Astrocyte (in vitro differentiated cells and primary cell): ENCODE measurements around the gene RAPGEF2.

ENCODE experiments used
- EZH2 ChIP-seq: IDR thresholded peaks from 2 replicates; pipeline ENCODE4 v1.6.1; 2012; ENCODE audit warnings: mild to moderate bottlenecking, low read length, inconsistent platforms; ENCODE audit not compliant: insufficient read depth
- TF ChIP-seq, protein P1 (sequence below): IDR thresholded peaks from 2 replicates; pipeline ENCODE4 v1.5.1; 2011; ENCODE audit warnings: low read depth, mild to moderate bottlenecking, inconsistent platforms, low read length, moderate library complexity; ENCODE audit not compliant: insufficient read depth

DNA sequence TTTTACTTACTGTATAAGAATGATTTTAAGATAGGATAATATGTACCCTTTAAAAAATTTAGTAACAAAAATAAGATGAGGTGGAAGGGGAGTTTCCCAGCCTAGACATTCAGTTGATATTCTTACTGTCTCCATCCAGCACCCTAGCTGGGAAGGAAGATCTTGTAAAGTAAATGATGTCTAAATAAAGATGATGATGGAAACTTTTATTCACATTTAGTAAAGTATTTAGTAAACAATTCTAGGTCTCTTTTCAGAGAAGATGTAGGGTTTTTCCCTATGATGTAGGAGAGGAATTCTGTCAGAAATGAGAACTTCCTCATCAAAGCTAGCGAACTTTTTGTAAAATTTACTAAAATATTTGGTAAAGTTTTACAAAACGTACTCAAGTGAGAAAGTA lies 136.8 kb downstream of the RAPGEF2 start:
- TF ChIP-seq, protein P1, sequence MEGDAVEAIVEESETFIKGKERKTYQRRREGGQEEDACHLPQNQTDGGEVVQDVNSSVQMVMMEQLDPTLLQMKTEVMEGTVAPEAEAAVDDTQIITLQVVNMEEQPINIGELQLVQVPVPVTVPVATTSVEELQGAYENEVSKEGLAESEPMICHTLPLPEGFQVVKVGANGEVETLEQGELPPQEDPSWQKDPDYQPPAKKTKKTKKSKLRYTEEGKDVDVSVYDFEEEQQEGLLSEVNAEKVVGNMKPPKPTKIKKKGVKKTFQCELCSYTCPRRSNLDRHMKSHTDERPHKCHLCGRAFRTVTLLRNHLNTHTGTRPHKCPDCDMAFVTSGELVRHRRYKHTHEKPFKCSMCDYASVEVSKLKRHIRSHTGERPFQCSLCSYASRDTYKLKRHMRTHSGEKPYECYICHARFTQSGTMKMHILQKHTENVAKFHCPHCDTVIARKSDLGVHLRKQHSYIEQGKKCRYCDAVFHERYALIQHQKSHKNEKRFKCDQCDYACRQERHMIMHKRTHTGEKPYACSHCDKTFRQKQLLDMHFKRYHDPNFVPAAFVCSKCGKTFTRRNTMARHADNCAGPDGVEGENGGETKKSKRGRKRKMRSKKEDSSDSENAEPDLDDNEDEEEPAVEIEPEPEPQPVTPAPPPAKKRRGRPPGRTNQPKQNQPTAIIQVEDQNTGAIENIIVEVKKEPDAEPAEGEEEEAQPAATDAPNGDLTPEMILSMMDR: no peak
- no peak for TF ChIP-seq EZH2
